Measurements from ENCODE around the gene LDLRAD4.

The LDLRAD4 gene

GRCh38 chr18:13641551-13642439, 423.2 kb downstream of the LDLRAD4 start:
- peaks cover 0 to 6% (median 0%) of the 10 kb centered on the region in 10 experiments; a peak in 6 of 20 replicates for H3K4me1 ChIP-seq
- H3K4me2 ChIP-seq: no peak overlapping the region
- H3K27ac ChIP-seq: no peak overlapping the region
- peaks cover 0 to 66% (median 0%) of the 10 kb centered on the region in 11 experiments; a peak in 4 of 22 replicates for H4K20me1 ChIP-seq
- H3K9ac ChIP-seq: no peak overlapping the region
- TF ChIP-seq Cebpa-rat (IDR thresholded peaks at IDR 0.05): no peak
- H3K27me3 ChIP-seq: no peaks in the 10 kb centered on the region
- peaks cover 0 to 14% (median 0%) of the 10 kb centered on the region in 11 experiments; a peak in 3 of 22 replicates for H3K9me3 ChIP-seq (replicated peaks in 1 of 11)
- no peak overlapping the region for H3K4me3 ChIP-seq
- H3K36me3 ChIP-seq: peaks cover 21 to 97% (median 59%) of the 10 kb centered on the region in 11 experiments

GRCh38 chr18:13642440-13642827, 423.9 kb downstream of the LDLRAD4 start:
- Histone ChIP-seq H3K9ac (no peak overlapping the region), H3K27me3 (no peaks in the 10 kb centered on the region), H4K20me1 (peaks cover 0 to 60% (median 0%) of the 10 kb centered on the region in 11 experiments; a peak in 4 of 22 replicates), H3K36me3 (peaks cover 23 to 97% (median 59%) of the 10 kb centered on the region in 11 experiments), H3K4me2 (no peak overlapping the region), H3K4me1 (peaks cover 0 to 11% (median 4%) of the 10 kb centered on the region in 10 experiments; a peak in 11 of 20 replicates), H3K27ac (no peak overlapping the region), H3K9me3 (replicated peaks in 1 of 11) (peaks cover 0 to 14% (median 0%) of the 10 kb centered on the region in 11 experiments; a peak in 3 of 22 replicates), H3K4me3 (no peak overlapping the region)
- no peak for TF ChIP-seq Cebpa-rat (IDR thresholded peaks at IDR 0.05)

DNA sequence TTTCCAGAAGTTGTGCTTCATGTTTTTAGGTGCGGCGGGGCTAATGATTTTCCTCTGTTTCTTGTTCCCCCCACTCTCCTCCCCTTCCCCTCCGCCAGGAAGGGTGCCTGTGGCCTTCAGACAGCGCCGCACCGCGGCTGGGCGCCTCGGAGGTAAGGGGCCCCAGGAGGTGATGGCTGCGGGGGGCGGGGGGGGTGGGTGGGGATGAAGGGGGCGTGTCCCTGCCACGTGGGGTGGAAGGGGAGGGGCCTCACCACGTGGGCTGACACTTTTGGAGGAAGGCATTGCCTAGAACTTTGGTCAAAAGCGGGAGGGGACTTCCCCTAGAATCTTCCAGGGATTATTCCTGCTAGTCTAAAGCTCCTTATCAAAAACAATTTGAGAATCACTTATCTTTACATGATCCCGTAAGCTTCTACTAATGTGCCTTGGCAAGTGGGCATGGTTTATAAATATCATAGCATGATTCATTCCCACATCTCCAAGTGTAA, 424.7 kb downstream of the LDLRAD4 start:
- Histone ChIP-seq H4K20me1 (peaks cover 0 to 60% (median 0%) of the 10 kb centered on the region in 11 experiments; a peak in 4 of 22 replicates), H3K4me1 (peaks cover 0 to 20% (median 12%) of the 10 kb centered on the region in 10 experiments; a peak in 15 of 20 replicates), H3K9ac (no peak overlapping the region), H3K36me3 (peaks cover 22 to 95% (median 57%) of the 10 kb centered on the region in 11 experiments), H3K27ac (no peak overlapping the region), H3K9me3 (replicated peaks in 1 of 11) (peaks cover 0 to 14% (median 0%) of the 10 kb centered on the region in 11 experiments; a peak in 3 of 22 replicates), H3K4me3 (no peak overlapping the region), H3K27me3 (no peaks in the 10 kb centered on the region), H3K4me2 (no peak overlapping the region)
- TF ChIP-seq Cebpa-rat (IDR thresholded peaks at IDR 0.05): no peak

- H3K4me2 ChIP-seq: no peak overlapping the region
- H4K20me1 ChIP-seq: peaks cover 0 to 48% (median 0%) of the 10 kb centered on the region in 11 experiments; a peak in 4 of 22 replicates
- no peak for TF ChIP-seq Cebpa-rat (IDR thresholded peaks at IDR 0.05)
- H3K27me3 ChIP-seq: no peaks in the 10 kb centered on the region
- H3K36me3 ChIP-seq: peaks cover 20 to 77% (median 45%) of the 10 kb centered on the region in 11 experiments
- peaks cover 0 to 8% (median 0%) of the 10 kb centered on the region in 11 experiments; a peak in 3 of 22 replicates for H3K9me3 ChIP-seq (replicated peaks in 1 of 11)
- no peak overlapping the region for H3K4me3 ChIP-seq
- no peak overlapping the region for H3K27ac ChIP-seq
- no peak overlapping the region for H3K9ac ChIP-seq
- H3K4me1 ChIP-seq: peaks cover 0 to 38% (median 30%) of the 10 kb centered on the region in 10 experiments; a peak in 16 of 20 replicates
Observed at GRCh38 chr18:13645093-13645492, 426.5 kb downstream of the LDLRAD4 start.

DNA sequence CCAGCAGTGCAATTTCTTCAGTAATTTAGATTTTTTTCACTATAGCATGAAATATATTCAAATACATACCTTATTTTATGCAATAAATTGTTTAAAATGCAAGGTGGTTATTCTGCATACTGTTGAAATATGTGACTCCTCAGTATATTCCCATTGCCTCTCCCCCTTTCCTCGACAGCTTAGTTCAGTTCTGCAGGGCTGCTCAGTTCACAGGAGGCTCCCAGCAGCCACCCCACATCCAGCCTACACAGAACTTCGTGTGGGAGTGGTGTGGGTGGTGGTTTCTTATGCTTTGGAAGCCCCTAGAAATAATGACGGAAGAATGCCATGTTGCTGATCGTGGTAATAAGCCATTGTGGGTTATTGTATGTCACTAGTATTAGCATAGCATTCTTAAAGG, 428.1 kb downstream of the LDLRAD4 start:
- H3K9ac ChIP-seq: no peak overlapping the region
- H3K36me3 ChIP-seq: peaks cover 20 to 63% (median 40%) of the 10 kb centered on the region in 11 experiments
- TF ChIP-seq Cebpa-rat (IDR thresholded peaks at IDR 0.05): no peak

DNA sequence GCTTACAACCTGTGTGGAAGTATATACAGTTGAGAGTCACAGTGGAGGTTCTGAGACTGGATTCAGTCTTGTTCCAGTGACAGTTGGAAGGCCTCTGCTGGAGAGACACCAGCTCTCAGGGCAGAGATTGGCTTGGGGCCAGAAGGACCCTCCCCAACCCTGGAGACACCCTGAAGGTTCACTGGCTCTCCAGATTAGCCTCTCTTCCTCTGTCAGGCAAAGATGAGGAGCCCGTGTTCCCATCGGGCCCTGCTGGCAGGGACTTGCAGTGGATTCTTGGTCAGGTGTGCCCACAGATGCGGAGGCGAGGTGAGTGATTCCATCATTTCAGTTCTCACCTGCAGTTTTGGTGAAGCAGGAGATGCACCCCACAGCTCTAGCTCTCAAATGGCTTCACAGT, 429.2 kb downstream of the LDLRAD4 start:
- TF ChIP-seq Cebpa-rat (IDR thresholded peaks at IDR 0.05): no peak
- Histone ChIP-seq H3K36me3 (peaks cover 12 to 52% (median 36%) of the 10 kb centered on the region in 11 experiments), H3K27me3 (no peaks in the 10 kb centered on the region), H4K20me1 (peaks cover 0 to 21% (median 0%) of the 10 kb centered on the region in 11 experiments; a peak in 4 of 22 replicates), H3K9ac (no peak overlapping the region), H3K4me3 (no peak overlapping the region), H3K27ac (peak overlapping the region in 2 of 11 experiments; percentile 42 to 56; a peak in 1 of 22 replicates), H3K4me1 (peaks cover 0 to 42% (median 30%) of the 10 kb centered on the region in 10 experiments; a peak in 16 of 20 replicates), H3K9me3 (replicated peaks in 1 of 11) (no peaks in the 10 kb centered on the region), H3K4me2 (peak overlapping the region in 8 of 11 experiments; percentile 12 to 69 (median 63); a peak in 15 of 22 replicates)

More for the DNA sequence above, 428.1 kb downstream of the LDLRAD4 start:
- peaks cover 0 to 33% (median 0%) of the 10 kb centered on the region in 11 experiments; a peak in 4 of 22 replicates for H4K20me1 ChIP-seq
- H3K4me1 ChIP-seq: peaks cover 0 to 38% (median 30%) of the 10 kb centered on the region in 10 experiments; a peak in 16 of 20 replicates
- peaks cover 0 to 5% (median 0%) of the 10 kb centered on the region in 11 experiments; a peak in 3 of 22 replicates for H3K9me3 ChIP-seq (replicated peaks in 1 of 11)
- H3K4me3 ChIP-seq: no peak overlapping the region
- 0 out of 22 replicates have a peak overlapping the region, but pooled peaks of 1 of the 11 experiments have one; percentile 62 for H3K4me2 ChIP-seq
- H3K27me3 ChIP-seq: no peaks in the 10 kb centered on the region
- no peak overlapping the region for H3K27ac ChIP-seq

DNA sequence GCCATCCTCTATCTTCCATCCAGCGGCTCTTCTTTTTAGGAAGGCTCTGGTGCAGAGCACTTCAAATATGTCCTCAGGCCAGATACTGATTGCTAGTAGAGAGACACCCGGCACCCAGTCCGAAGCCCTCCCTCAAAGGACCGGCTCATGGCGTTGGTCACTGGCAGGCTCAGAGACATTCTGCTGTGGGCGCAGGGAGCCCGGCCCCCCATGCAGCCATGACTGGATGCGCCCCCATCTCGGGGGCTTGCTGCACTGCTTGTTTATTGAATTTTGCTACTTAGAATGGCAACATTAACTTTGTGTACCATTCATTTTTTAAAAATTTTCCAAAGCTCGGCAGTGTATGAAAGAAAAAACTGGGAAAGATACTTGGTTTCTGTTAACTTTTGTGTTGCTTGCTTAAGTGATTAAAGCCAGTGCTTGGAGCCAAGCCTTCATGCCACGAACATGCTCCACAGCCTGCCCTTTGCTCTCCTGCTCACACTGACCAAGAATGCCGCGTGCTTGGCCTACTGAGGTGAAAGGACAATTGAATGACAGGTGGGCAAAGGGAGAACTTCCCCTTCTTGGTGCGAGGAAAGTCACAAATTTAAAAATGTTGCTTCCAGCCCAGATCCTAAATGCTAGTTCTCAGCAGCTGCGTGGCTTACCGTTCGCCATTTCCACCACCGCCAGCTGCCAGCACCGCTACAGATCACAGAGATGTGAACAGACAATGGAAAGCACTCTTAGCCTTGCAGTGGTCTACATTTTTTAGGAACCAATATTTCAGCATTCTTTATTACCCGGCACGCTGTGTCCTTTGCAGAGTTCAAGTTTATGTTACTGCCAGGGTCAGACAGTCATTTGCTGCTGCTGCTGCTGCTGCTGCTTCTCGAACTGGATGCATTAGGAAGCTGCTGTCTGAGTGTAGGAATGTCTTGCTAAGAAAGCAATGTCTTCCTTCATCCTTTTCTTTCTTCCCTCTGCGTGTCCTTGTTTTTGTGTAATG, 431.1 kb downstream of the LDLRAD4 start:
- H3K27me3 ChIP-seq: no peaks in the 10 kb centered on the region
- H3K36me3 ChIP-seq: peaks cover 10 to 37% (median 31%) of the 10 kb centered on the region in 11 experiments
- peak overlapping the region in 1 of 11 experiments; percentile 24; a peak in 1 of 22 replicates for H3K9ac ChIP-seq
- peaks cover 0 to 54% (median 30%) of the 10 kb centered on the region in 10 experiments; a peak in 16 of 20 replicates for H3K4me1 ChIP-seq
- peak overlapping the region in 5 of 11 experiments; percentile 11 to 56 (median 18); a peak in 5 of 22 replicates for H3K27ac ChIP-seq
- H3K4me3 ChIP-seq: no peak overlapping the region
- no peaks in the 10 kb centered on the region for H3K9me3 ChIP-seq (replicated peaks in 1 of 11)
- peaks cover 0 to 17% (median 0%) of the 10 kb centered on the region in 11 experiments; a peak in 4 of 22 replicates for H4K20me1 ChIP-seq
- TF ChIP-seq Cebpa-rat (IDR thresholded peaks at IDR 0.05): no peak
- peak overlapping the region in 9 of 11 experiments; percentile 8 to 69 (median 62); a peak in 16 of 22 replicates for H3K4me2 ChIP-seq

Measured in BLaER1 treated with 17β-estradiol and CSF1 and Interleukin-3, amounts not matched to agents 10 nM and 100 nM (cell line).